Stimulated activated CD8-positive, alpha-beta memory T cell treated with anti-CD3 and anti-CD28 coated beads, Interleukin-12 subunit alpha, Interleukin-12 subunit beta, amount 100 ng/mL, for 4 hours (primary cell): ENCODE results near the gene SLC19A1.
A peak's percentile ranks its signal among the peaks of the same experiment; 100 is the strongest.

ENCODE experiments used
- DNase-seq: peaks from one replicate; pipeline ENCODE4 v3.0.0-alpha.2; 2020; ENCODE audit warnings: low read depth

The SLC19A1 gene

GRCh38 chr21:45545236-45545570 lies 3.0 kb upstream of the SLC19A1 start:
- no peak for DNase-seq

- DNase-seq = no peak
Measured at GRCh38 chr21:45544449-45545235, 2.4 kb upstream of the SLC19A1 start.

GRCh38 chr21:45543710-45544448 lies 1.6 kb upstream of the SLC19A1 start:
- DNase-seq = no peak

GRCh38 chr21:45543371-45543709 lies 1.1 kb upstream of the SLC19A1 start:
- DNase-seq = no peak

- no peak for DNase-seq
Measured at GRCh38 chr21:45542667-45543370, 579 bp upstream of the SLC19A1 start.

- DNase-seq = peak; percentile 62
Measured at GRCh38 chr21:45541221-45542039, 810 bp downstream of the SLC19A1 start.

GRCh38 chr21:45540601-45540970 lies 1.7 kb downstream of the SLC19A1 start:
- DNase-seq = no peak

- DNase-seq = no peak
Measured at GRCh38 chr21:45539796-45540600, 2.2 kb downstream of the SLC19A1 start.

- DNase-seq = no peak
Measured at GRCh38 chr21:45539046-45539795, 3.0 kb downstream of the SLC19A1 start.

- DNase-seq = no peak
Measured at GRCh38 chr21:45538381-45539045, 3.7 kb downstream of the SLC19A1 start.

GRCh38 chr21:45537746-45538291 lies 4.4 kb downstream of the SLC19A1 start:
- no peak for DNase-seq

GRCh38 chr21:45537111-45537745 lies 5.0 kb downstream of the SLC19A1 start:
- no peak for DNase-seq

GRCh38 chr21:45536301-45537081 lies 5.7 kb downstream of the SLC19A1 start:
- no peak for DNase-seq

GRCh38 chr21:45535341-45536081 lies 6.7 kb downstream of the SLC19A1 start:
- DNase-seq = no peak

GRCh38 chr21:45534636-45535331 lies 7.5 kb downstream of the SLC19A1 start:
- no peak for DNase-seq

- no peak for DNase-seq
Measured at GRCh38 chr21:45533846-45534635, 8.2 kb downstream of the SLC19A1 start.
